GM18907 (cell line): ENCODE results near the gene FAM135A.
"Not testable (repeated sequence)": the region's sequence is repeated elsewhere in the genome, so short reads cannot be mapped to it uniquely, and the experiment has no call there.

Experiments
- ATAC-seq: cut with Tn5 transposase; IDR thresholded peaks from one replicate; pipeline ENCODE4 v1.9.1; 2021; ENCODE audit warnings: mild to moderate bottlenecking, moderate library complexity; ENCODE audit not compliant: unreplicated experiment

The FAM135A gene

DNA sequence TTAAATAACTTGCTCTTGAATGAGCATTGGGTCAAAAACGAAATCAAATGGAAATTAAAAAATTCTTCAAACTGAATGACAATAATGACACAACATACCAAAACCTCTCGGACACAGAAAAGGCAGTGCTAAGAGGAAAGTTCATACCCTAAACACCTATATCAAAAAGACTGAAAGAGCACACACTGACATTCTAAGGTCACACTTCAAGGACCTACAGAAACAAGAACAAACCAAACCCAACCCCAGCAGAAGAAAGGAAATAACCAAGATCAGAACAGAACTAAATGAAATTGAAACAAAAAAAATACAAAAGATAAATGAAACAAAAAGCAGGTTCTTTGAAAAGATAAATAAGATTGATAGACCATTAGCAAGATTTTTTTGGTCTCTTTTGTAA, 194.1 kb downstream of the FAM135A start:
- not testable (repeated sequence) for ATAC-seq

DNA sequence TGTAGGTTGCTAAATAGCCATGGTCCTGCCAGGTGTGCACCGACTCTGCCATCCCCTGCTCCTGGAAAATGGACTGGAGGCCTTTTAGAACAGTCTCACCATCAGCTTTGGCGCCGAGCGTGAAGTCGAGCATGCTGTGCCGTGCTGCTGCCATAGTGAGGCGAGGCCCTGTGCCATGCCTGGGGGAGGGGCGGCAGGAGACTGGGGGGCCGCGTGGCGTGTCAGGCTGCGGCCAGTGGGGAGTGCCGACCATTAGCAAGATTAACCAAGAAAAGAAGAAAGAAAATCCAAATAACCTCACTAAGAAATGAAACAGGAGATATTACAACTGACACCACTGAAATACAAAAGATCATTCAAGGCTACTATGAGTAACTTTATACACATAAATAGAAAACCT, 195.9 kb downstream of the FAM135A start:
- ATAC-seq: not testable (repeated sequence)
